ENCODE measurements around the gene KCMF1.

The KCMF1 gene

GRCh38 chr2:84956334-84957297 lies 14.3 kb upstream of the KCMF1 start:
- DNase-seq, result no peak

- DNase-seq, result no peak
Observed at GRCh38 chr2:84957771-84958134, 13.2 kb upstream of the KCMF1 start.

- DNase-seq, result peak; percentile 87
Observed at GRCh38 chr2:84958135-84959059, 12.6 kb upstream of the KCMF1 start.

GRCh38 chr2:84959095-84959565 lies 11.8 kb upstream of the KCMF1 start:
- no peak for DNase-seq

GRCh38 chr2:84959566-84960506 lies 11.1 kb upstream of the KCMF1 start:
- peak; percentile 1 for DNase-seq

- no peak for DNase-seq
Observed at GRCh38 chr2:84962917-84963316, 8.0 kb upstream of the KCMF1 start.

- no peak for DNase-seq
Observed at GRCh38 chr2:84963323-84963691, 7.7 kb upstream of the KCMF1 start.

GRCh38 chr2:84963692-84964405 lies 7.1 kb upstream of the KCMF1 start:
- DNase-seq, result no peak

GRCh38 chr2:84964406-84965191 lies 6.4 kb upstream of the KCMF1 start:
- DNase-seq, result no peak

GRCh38 chr2:84965192-84965516 lies 5.8 kb upstream of the KCMF1 start:
- DNase-seq, result no peak

GRCh38 chr2:84965827-84966226 lies 5.1 kb upstream of the KCMF1 start:
- no peak for DNase-seq

- DNase-seq, result no peak
Observed at GRCh38 chr2:84966731-84967130, 4.2 kb upstream of the KCMF1 start.

GRCh38 chr2:84969511-84970209 lies 1.3 kb upstream of the KCMF1 start:
- no peak for DNase-seq

- peak; percentile 30 for DNase-seq
Observed at GRCh38 chr2:84970210-84970867, 622 bp upstream of the KCMF1 start.

- peak; percentile 18 for DNase-seq
Observed at GRCh38 chr2:84971510-84972206, 697 bp downstream of the KCMF1 start.

- no peak for DNase-seq
Observed at GRCh38 chr2:84972207-84972783, 1.3 kb downstream of the KCMF1 start.

GRCh38 chr2:84972932-84973331 lies 2.0 kb downstream of the KCMF1 start:
- DNase-seq, result no peak

- no peak for DNase-seq
Observed at GRCh38 chr2:84980263-84980983, 9.5 kb downstream of the KCMF1 start.

Data from NCI-H1105 (cell line).